HG03442 (cell line): ENCODE results near the gene PREB.
"Not testable (repeated sequence)": the region's sequence is repeated elsewhere in the genome, so short reads cannot be mapped to it uniquely, and the experiment has no call there.

Source experiments
- ATAC-seq: cut with Tn5 transposase; IDR thresholded peaks from one replicate; pipeline ENCODE4 v1.9.1; 2021; ENCODE audit warnings: mild to moderate bottlenecking, moderate library complexity; ENCODE audit not compliant: unreplicated experiment

PREB gene

DNA sequence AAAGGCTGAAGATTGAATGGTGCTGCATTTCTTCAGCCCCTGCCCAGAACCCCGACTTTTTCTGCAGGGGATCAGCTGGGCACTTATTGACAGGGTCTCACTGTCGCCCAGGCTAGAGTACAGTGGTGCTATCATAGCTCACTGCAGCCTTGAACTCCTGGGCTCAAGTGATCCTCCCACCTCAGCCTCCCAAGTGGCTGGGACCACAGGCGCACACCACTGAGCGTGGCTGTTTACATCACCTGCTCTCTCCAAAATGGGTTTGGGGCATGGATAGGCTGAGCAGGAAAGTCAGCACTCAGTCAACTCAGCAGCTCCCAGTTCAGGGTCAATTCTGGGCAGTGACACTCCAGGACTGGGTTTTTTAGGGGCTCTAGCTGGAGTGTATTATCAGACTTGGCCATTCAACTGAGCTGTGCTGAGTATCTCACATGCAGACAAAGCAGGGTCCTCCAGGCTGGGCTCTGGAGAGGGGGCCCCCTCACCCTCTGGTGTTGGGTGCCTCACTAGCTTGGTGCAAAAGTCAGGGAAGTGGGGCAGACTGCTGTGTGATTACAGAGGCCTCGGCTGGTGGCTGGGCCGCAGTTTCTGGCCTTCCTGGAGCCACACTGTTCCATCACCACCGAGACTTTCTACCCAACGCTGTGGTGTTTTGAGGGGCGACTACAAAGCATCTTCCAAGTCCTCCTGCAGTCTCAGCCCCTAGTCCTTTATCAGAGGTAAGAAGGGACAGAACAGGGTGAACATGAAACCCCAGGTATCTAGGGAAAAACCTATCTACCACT lies 6.4 kb downstream of the PREB start:
- no peak for ATAC-seq

DNA sequence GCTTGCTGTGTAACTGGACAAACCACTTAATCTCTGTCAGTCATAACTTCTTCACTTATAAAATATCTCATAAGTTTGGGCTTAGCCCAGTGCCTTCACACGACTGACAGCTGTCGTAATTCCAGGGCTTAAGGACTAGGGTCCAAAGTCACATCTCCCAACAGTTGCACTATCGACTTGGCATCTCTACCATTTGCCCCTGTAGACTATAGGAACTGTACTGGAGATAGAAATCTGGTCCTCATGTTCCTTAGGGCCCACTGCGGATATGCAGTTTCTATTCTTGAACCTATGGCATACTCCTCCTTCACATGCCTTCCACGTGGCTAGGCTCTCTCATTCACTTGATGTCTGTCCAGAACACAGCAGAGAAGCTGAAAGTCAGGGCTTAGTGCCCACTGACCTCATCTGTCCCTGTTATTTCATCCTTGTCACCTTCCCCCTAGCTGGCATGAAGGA lies 8.2 kb downstream of the PREB start:
- no peak for ATAC-seq

DNA sequence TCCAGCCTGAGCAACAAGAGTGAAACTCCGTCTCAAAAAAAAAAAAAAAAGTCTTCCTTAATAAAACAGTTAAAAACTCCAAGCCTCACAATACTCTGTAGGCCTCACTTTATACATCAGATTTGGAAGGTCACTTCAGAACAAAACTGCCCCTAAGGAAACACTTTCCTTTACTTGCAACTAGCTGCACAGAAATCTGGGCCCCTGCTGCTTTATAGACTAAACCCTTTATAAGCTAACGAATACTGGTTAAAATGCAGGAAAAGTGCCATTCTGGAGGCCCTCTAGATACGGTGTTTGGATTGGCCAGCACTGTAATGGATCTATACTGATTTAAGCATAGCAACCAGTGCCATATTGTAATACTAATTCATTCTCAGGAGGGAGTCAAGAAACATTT lies 9.3 kb downstream of the PREB start:
- ATAC-seq, result no peak

DNA sequence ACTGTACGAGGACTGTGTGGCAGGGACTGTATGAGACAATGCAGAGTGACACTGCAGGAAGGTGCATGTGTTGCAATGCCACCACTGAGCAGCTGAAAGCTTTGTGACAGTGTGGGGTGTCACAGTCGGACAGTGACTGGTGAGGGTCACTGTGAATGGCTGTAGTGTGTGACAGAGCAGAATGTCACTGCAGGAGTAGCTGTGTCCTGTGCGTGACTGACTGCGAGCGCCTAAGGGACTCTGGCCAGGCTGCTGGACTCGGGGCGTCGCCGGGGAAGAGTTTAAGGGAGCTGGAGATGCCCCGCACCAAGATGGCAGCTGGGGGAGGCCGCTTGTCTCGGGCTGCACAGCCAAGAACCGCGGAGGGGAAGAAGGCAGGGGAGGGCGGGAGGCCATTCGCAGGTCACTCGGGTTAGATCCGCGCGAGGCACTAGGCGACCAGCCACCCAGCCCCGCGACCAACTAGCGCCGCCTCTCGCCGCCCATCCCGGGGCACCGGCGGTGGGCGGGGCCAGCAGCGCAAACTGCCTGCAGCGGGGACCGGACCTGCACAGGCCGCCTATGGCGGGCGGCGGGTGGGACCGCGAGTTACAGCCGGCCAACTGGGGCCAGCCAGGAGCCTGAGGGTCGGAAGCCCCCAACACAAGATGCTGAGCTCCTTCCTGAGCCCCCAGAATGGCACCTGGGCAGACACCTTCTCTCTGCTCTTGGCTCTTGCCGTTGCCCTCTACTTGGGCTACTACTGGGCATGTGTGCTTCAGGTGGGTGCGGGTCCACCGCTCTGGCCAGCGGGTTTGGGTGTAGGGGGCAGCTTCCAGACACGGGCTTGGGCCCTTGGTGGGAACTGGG lies 10.9 kb downstream of the PREB start, which contains the start of gene ABHD1:
ABHD1 (plus strand) TSS at position 514 of the 849 bp plus-strand sequence; CDS start at position 648, 134 bp downstream.
- ATAC-seq, result peak; percentile 50

DNA sequence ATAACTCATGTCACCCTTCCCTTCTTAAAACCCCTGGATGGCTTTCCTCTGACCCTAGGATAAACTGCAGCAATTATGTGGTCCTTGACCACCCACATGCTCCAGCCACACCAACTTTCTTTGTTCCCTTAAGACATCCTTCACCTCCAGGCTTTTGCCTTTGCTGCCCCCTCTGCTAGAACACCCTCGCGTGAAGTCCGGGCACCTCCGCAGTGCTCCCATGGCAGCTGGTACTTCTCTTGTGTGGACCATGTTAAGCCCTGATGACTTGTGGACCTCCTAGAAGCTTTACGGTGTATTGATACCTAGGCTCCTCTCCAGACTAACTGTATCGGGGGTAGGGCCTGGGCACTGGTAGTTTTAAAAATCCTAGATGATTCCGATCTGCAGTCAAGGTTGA lies 11.6 kb downstream of the PREB start:
- ATAC-seq, result no peak

DNA sequence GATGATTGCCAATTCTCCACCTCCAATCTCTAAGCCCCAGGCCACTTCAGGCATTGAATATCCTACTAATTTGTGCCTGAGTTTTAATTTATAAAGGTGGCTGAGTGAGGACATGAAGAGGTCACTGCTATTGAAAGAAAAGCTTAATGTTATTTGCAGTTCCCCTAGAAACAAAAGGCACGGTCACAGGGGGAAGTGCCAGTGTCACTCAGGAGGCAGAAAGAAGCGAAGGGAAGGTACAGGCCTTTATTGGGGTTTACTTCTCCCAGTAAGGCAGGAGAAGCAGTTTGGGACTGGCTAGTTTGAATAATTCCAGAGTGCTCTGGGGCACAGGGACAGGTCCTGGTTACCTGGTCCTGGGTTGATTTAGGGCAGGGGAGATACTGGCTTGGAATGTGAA lies 12.5 kb downstream of the PREB start:
- ATAC-seq, result no peak

DNA sequence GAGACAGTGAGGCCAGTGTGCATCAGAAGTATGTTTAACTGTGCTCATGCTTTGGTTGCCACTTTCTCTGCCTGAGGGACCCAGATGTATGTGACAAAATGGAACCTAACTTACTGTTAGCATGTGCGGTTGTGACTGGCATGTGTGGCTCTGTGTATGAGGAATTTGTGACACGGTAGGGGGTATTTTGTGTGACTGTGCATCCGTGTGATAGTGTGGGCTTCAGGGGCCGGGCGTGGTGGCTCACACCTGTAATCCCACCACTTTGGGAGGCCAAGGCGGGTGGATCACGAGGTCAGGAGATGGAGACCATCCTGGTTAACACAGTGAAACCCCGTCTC lies 15.1 kb downstream of the PREB start:
- not testable (repeated sequence) for ATAC-seq

DNA sequence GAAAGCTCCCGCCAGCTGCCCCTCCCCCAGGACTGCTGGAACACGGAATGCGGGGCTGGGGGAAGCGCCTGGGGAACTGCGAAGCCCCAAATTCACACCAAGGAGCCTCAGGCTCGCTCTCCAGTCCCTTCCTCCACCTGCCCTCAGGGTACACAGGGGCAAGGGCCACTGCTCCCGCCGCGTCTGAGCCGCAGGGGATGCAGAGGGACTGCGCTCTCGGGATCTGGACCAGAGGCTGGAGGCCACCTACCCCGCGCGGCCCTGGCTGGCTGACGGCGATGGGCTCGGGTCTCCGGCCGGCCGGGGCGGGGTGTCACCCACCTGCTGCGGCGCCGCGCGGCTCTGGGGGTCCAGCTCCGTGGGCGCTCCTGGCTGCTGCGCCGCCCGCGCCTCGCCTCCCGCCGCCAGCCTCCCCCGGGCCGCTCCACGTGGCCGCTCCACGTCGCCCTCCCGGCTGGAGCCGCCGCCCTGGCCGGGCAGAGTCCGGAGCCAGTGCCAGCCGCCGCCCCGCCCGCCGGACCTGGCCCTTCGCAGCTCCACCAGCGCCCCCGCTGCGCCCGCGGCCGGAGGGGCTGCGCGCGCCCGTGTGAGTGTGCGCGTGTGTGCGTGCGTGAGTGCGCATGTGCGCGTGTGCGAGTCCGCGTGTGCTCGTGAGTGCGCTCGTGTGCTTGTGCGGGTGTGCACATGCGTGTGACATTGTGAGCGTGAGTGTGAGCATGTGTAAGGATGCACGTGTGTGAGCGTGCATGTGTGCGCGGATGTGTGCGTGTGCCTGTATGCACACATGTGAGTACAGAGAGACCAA lies 15.7 kb downstream of the PREB start, which contains the start of gene CGREF1:
CGREF1 (minus strand) TSS at position 604 of the 805 bp plus-strand sequence. CDS start 14,762 bp downstream, outside the sequence.
- ATAC-seq, result no peak

DNA sequence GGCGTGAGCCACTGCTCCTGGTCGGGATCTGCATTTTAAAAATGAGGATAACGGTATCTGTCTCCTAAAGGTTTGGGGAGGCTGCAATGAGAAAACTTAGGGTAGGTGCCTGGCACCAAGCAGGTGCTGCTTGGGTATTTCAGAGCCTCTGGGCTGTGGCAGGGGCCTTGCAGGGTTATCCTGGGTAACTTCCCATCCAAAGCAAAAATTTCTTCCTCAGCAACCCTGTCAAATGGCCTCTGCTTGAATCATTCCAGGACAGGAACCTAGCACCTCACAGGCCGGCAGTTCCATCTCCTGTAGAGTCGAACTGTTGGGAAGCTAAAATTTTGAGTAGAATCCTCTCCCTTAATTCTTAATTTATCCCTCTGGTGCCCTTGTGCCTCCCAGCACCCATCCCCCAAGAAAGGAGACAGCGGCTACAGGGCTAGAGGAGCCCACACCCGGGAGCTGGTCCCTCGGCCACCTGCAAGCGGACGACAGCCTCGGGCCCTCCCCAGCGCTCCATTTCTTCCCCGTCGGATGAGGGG lies 16.4 kb downstream of the PREB start:
- no peak for ATAC-seq

DNA sequence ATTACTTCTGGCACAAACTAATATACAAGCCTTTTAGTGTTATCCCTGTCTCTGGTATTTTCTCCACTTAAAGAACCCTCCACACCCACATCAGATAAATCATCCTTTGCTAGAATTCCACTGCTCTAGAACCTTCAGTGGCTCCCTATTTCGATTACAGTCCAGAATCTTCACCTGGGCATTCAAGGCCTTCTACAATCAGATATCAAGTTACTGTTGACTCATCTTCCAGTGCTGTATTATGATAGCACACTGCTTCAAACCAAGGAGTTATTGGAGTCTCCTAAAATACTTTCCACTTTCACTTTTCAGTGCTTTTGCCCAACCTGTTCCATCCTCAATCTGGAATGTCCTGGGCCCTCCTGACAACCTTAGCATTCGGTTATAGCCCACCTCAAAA lies 18.9 kb downstream of the PREB start:
- no peak for ATAC-seq

DNA sequence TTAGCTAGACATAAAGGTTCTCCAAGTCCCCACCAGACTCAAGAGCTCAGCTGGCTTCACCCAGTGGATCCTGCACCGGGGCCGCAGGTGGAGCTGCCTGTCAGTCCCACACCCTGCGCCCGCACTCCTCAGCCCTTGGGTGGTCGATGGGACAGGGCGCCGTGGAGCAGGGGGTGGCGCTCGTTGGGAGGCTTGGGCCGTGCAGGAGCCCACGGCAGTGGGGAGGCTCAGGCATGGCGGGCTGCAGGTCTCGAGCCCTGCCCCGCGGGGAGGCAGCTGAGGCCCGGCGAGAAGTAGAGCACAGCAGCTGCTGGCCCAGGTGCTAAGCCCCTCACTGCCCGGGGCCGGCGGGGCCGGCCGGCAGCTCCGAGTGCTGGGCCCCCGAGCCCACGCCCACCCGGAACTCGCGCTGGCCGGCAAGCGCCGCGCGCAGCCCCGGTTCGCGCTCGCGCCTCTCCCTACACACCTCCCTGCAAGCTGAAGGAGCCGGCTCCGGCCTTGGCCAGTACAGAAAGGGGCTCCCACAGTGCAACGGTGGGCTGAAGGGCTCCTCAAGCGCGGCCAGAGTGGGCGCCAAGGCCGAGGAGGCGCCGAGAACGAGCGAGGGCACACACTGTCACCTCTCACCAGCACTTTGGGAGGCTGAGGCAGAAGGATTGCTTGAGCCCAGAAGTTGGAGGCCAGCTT lies 22.9 kb downstream of the PREB start:
- ATAC-seq, result not testable (repeated sequence)

DNA sequence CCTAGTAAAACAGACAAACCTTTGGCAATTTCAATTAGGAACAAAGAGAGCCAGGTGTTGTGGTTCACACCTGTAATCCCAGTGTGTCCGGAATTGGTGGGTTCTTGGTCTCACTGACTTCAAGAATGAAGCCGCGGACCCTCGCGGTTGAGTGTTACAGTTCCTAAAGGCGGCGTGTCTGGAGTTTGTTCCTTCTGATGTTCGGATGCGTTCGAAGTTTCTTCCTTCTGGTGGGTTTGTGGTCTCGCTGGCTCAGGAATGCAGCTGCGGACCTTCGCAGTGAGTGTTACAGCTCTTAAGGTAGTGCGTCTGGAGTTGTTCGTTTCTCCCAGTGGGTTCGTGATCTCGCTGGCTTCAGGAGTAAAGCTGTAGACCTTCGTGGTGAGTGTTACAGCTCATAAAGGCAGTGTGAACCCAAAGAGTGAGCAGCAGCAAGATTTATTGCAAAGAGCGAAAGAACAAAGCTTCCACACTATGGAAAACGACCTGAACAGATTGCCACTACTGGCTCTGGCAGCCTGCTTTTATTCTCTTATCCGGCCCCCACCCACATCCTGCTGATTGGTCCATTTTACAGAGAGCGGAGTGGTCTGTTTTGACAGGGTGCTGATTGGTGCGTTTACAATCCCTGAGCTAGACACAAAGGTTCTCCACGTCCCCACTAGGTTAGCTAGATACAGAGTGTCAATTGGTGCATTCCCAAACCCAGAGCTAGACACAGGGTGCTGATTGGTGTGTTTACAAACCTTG lies 23.7 kb downstream of the PREB start:
- not testable (repeated sequence) for ATAC-seq

DNA sequence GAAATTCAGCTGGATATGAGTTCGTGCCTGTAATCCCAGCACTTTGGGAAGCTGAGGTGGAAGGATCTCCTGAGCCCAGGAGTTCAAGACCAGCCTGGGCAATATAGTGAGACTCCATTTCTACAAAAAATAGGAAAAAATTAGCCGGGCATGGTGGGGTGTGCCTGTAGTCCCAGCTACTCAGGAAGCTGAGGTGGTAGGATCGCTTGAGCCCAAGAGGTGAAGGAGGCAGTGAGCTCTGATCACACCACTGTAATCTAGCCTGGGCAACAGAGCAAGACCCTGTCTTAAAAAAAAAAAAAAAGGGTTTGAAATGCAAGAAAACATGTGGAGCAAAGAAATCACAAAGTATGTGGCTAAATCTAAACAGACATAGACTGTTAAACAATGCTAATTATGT lies 25.4 kb downstream of the PREB start:
- no peak for ATAC-seq

DNA sequence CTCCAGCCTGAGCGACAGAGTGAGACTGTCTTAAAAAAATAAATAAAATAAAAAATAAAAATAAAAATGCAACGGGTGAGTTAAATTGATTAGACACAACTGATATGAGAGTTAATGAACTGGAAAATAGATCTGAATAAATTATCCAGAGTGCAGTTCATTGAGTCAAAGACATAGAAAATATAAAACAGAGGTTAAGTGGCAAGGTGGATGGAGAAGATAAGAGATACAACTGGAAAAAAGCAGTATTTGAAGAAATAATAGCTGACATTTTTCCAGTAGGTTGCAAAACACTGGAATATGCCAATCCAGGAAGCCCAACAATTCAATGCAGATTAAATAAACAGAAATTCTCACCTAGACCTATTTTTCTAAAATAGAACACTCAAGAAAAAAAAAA lies 26.2 kb downstream of the PREB start:
- ATAC-seq, result no peak

DNA sequence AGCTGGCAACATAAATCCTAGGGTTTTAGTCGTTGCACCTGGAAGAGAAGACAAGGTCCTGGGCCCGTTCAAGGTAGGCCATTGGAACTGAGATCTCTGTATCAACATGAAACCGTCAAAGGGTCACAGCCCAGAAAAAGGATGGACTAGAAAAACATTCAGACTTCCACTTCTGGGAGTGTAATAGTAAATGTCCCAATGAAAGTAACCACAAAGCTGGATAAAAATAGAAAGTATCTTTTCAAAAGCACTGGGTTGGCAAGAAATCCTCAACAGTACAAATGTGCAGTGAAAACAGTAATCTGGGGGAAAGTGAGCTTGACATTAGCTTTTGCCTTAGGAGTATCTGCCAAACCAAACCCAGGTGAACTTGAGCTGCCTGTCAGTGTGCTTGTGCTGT lies 28.5 kb downstream of the PREB start:
- no peak for ATAC-seq

DNA sequence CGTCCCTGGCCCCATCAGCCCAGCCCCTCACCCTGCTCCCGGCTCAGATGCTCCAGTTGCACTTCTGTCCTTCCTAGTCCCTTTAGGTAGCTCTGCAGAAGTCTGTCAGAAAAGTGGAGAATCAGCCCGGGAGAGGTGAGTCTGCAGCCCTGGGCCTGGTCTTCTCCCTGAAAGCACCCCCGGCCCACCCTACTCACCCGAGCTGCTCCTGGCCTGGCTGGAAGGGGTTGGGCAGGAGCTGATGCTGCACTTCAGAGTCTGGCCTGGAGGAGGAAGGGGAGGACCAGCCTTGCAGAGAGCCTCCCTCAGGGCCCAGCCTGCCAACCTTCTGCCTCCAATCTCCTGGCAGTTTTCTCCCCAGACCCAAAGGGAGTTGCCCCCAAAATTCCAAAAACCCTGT lies 32.1 kb downstream of the PREB start:
- no peak for ATAC-seq

DNA sequence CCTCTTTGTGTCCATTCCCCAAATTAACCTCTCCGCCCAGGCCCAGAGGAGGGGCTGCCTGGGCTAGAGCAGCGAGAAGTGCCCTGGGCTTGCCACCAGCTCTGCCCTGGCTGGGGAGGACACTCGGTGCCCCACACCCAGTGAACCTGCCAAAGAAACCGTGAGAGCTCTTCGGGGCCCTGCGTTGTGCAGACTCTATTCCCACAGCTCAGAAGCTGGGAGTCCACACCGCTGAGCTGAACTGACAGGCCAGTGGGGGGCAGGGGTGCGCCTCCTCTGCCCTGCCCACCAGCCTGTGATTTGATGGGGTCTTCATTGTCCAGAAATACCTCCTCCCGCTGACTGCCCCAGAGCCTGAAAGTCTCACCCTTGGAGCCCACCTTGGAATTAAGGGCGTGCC lies 34.4 kb downstream of the PREB start:
- ATAC-seq, result no peak

DNA sequence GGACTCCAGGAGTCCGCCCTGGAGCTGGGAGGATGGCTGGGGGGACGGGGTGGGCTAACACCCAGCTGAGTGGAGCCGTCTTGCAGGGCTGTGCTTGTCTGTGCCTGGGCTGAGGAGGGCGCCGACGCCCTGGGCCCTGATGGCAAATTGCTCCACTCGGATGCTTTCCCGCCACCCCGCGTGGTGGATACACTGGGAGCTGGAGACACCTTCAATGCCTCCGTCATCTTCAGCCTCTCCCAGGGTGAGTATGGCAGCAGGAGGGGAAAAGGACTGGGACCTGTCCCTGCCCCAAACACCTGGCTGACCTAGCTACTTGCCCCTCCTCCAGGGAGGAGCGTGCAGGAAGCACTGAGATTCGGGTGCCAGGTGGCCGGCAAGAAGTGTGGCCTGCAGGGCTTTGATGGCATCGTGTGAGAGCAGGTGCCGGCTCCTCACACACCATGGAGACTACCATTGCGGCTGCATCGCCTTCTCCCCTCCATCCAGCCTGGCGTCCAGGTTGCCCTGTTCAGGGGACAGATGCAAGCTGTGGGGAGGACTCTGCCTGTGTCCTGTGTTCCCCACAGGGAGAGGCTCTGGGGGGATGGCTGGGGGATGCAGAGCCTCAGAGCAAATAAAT lies 35.0 kb downstream of the PREB start:
- no peak for ATAC-seq

DNA sequence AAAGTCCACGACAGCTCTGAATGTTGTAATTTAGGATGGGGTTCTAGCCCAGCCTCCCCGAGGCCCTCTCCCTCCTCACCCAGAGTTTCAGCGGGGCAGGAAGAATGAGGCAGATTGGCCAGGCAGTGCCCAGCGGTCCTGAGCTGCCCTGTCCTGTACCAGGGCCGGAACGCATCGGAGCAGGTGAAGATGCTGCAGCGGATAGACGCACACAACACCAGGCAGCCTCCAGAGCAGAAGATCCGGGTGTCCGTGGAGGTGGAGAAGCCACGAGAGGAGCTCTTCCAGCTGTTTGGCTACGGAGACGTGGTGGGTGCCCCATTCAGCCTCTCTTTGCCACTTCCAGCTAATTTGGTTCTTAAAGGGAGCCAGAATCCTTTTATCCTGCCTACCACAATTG lies 37.1 kb downstream of the PREB start:
- no peak for ATAC-seq
